Stimulated activated CD8-positive, alpha-beta memory T cell treated with anti-CD3 and anti-CD28 coated beads, Interleukin-7, amount 100 ng/mL, for 4 hours (primary cell): ENCODE results near the gene MYADML2.
"Not testable (repeated sequence)": the region's sequence is repeated elsewhere in the genome, so short reads cannot be mapped to it uniquely, and the experiment has no call there.

Experiments used
- DNase-seq, 2 donors: peaks; one replicate each; pipeline ENCODE4 v3.0.0-alpha.2; 2020; ENCODE audit warnings: low read depth in 2 of 2

Gene MYADML2

DNA sequence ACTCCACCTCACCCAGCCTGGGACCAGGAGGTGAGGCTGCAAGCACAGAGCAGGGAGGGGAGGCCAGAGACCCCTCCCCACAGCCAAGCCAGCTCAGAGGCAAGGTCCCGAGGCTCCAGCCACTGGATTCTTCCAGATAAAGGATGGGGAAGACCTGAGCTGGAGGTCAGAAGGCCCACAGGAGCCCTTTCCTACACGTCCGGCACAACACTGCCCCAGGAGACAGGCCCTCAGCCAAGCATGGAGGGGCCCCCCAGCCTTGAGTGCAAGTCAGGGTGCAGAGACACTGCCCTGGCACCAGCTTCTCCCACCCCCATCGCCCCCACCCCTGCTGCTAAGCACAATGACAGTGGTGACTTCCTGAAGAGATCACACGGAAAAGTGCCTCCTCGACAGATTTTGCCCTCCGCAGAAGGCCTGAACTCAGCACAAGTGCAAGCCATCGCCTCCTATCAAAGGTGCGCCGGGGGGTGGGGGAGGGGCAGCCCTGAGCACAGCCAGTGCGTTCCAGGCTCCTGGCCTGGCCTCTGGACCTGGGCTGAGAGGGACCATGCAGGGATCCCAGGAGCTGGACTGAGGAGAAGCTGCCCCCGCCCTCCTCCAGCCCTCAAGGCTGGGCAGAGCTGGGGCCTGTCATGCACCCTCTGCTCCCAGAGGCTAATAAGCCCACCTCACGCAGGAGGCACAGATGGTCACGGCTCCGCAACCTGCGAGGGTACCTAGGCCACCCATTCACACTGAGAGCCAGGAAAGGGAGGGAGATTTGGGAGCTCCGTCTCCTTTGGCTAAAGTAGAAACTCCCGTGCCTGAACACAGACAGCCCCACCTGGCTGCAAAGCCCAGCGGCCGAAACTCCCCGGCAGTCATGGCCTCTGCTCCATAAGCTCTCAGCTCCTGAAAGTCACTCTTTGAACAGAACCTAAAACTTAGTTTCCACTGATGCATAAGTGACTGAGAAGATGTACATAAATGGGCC is 22.2 kb downstream of the MYADML2 start:
- DNase-seq, result no peak

DNA sequence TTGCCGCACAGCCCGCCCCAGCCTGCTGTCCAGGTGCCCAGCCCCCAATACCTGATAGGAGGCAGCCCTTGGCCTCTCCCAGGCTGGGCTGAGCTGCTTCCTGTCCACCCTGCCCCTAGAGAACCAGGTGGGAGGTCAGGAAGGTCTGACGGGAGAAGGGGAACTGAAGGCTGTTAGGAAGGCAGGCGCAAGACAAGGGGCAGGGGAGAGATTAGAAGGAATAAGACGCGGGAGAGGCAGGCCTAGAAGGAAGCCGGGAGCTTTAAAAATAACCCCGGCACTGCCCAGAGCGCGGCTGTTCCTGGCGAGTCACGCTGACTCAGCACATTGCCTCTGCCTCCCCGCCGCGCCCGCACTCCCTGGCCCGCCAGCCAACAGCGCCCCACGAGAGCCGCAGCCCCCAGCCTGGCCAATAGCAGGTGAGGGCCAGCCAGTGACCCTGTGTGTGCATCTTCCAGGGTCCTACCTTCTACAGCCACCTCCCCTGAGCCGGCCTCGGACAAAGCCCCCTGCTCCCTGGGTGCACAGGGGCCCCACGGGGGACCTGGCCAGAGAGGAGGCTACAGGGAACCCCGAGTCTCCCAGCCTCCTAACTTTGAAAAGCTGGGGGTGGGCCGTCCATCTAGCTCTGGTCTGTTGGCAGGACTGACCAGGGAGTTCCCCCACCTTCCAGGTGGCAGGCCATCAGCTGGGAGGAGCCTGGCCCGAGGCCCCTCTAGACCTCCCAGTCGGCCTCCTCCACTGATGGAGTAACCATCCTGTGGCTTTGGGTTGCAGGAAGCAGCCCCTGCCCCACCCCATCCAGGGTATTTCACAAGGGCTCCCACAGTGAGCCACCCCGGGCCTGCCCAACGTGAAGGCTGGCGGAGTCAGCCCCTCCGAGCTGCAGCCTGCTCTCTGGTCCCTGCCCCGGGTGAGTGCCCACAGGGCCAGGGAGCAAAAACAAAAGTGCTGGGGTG is 23.5 kb downstream of the MYADML2 start:
- no peak for DNase-seq

GRCh38 chr17:81922566-81923301 is 24.3 kb downstream of the MYADML2 start:
- no peak for DNase-seq

DNA sequence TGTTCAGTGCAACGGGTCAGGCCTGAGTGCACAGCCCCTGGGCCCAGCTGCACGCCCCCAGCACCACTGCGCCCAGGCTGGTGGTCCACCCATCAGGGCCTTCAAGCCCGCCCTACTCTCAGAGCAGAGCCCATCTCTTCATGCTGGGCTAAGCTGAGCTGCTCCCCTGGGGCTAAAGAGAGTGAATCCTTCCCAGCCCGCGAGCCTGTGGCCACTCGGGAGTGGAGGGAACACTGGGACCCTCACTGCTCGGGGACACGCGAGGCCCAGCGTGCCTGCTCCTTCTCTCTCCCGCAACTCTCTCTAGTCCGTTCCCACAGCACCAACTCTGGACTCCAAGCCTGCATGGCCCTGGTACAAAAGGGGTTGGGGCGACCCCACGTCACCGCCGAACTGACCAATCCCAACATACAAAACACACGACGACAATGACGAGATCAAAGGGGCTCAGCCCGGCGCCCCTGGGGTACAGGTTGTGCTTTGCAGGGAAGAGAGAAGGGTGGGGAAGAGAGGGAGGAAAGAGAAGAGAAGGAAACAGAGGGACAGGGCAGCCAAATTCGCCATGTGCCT is 25.0 kb downstream of the MYADML2 start:
- no peak for DNase-seq

DNA sequence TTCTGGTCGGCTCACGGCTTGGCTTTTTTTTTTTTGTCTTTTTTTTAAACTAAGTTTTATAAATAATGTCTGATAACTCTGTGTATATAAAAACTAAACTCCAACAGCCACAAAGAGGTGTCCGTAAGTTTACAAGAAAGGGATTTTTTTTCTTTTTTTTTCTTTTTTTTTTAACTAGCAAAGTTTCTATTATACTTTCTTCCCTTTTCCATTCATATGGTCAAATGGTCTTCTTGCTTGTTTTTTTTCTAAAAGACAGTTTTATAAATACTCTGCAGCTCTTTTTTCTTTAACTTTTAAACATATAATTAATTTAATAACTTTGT is 25.5 kb downstream of the MYADML2 start:
- no peak for DNase-seq

GRCh38 chr17:81920612-81921536 is 26.2 kb downstream of the MYADML2 start:
- DNase-seq, result no peak

GRCh38 chr17:81918832-81919545 is 28.0 kb downstream of the MYADML2 start:
- DNase-seq, result no peak

DNA sequence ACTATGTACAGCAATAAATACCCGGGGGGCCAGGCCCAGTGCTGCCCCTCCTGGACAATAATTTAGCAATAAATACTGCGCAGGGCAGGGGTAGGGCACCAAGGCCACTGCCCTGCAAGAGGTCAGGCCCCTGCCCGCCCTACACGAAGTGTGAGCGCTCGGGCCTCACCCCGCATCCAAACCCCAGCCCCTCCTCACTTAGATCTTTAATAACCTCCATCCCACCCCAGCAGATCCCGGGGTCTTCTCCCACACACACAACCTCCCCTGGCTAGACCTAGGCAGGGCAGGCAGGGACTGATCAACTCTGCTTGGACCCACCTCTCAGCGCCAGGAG is 28.7 kb downstream of the MYADML2 start:
- not testable (repeated sequence) for DNase-seq

DNA sequence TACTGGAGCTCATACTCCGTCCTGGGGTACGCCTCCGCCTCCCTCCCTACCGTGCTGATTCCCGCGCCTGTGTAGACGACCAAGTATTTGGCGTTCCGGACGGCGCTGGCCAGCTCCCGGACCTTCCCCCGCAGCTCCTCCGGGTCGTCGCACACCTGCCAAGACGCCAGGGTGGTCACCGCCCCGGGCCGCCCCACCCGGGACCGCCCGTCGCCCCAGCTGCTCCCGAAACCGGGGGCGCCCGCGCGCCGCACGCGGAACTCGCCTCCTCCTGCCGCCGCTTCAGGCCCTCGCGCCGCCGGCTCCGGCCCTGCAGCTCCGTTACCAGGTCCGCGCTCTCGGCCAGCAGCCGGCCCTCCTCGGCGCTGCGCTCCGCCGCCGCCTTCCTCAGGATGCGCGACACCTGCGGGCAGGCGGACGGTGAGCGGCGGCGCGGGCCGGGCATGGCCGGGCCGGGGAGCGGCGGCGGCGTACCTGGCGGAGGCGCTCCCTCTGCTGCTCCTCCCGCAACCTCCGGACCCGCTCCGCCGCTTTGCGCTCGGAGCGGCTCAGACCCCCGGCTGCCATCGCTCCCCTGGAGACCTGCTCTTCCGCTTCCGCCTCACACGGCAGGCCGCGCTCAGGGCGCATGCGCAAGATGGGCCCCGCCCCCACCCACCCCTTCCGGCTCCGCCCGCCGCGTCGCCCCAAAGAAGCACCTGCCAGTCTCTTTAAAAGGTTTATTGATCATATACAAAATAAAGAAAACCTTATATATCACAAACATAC is 29.3 kb downstream of the MYADML2 start, which contains the start of gene SIRT7:
TSS of gene SIRT7 (minus strand) at position 612 of the 768 bp plus-strand sequence. CDS start at position 567, 45 bp downstream.
- DNase-seq, result peak; percentile 51 to 76

DNA sequence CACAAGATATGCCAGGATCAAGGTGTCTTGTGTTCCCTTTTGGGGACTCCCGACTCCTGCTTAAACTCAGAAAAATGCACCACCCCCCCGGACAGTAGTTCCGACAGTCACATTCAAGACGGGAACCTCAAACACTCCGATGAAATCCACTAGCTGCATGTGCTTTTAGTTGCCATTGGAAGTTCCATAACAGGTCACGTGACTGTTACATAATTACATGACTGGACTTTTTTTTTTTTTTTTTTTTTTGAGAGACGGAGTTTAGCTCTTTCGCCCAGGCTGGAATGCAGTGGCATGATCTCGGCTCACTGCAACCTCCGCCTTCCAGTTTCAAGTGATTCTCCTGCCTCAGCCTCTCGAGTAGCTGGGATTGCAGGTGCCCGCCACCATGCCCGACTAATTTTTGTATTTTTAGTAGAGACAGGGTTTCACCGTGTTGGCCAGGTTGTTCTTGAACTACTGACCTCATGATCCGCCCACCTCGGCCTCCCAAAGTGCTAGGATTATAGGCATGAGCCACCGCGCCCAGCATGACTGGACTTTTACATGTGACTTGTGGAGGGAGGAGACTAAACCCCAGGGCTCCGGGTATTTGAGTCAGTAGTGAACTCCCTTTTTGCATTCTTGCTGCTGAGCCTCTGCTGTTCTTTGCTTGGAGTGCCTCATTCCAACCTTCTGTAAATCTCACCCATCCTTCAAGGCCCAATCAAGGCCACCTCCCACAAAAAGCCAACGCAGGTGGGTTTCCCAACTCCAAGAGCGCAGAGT is 30.6 kb downstream of the MYADML2 start:
- no peak for DNase-seq

DNA sequence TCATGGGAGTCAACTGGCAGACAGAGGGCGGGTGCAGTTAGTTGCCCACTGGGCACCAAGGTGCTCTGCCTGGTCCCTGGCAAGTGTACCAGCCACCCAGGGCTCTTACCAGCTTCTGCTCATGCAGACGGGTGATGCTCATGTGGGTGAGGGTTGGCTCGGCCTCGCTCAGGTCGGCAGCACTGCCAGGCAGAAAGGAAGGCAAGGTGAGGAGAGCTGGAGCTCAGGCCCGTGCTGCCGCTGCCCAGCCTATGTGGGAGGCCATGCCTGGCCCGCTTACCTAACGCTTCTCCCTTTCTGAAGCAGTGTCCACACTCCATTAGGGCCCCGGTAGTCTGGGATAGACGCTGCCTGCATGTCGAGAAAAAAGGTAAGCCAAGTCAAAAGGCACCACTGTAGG is 31.7 kb downstream of the MYADML2 start:
- no peak for DNase-seq

DNA sequence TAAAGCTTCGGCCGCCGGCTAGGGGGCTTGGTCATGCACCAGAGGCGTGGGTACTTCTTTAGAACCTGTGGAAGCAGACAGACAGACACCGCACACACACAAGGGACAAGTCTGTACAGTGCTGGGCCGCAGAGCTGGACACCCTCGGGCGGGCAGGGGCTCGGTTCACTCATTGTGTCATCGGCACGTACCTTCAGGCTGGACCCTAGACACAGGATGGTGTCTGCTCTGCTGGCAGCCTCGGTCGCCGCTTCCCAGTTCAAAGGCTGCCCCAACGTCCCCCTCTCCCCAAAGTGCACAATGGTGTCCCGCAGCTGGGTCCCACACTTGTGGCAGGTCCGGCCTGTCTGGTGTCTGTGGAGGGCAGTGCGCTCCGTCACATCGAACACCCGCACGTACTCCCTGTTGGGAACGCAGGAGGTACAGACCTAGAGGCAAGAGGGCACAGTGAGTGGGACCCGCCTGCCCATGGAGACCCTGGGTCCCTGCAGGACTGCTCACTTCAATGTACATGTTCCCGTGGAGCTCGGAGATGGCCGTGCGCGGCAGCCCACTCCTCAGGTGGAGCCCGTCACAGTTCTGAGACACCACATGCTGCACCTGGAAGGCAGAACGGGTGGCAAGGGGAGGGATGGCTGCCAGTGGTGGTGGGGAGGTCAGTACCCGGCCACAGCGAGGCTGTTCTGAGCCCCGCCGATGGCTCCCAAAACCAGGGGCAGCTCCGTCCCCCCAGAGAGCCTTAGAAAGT is 32.8 kb downstream of the MYADML2 start:
- no peak for DNase-seq

DNA sequence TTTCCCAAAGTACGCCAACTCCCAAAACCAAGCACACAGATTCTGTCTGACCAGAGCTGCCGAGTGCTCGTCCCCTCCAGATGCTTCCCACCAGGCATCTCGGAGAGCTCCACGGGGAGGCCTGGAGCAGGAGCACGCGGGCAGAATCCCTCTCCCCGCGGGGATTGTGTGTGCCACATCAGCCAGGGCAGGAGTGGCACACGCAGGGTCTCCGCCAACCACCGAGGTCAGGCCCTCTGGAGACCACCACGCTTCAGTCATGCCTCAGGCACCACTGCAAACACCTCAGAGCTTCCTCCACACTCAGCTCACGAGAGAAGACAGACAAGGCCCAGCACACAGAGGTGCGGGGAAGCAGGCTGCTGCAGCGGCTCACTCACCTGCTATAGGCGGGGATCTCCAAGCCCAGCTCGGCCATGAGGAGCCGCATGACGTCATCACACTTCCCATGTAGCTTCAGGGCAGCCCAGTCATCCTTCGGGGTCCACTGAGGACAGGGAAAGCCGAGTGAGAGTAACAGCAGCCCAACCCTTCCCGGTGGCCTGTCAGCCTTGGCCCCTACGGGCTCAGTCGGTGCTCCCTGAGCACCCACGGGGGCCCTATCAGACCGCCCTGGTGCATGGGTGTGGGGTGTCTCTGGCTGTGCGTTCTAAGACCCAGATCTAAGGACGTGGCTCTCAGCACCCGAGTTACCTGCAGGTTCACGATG is 33.5 kb downstream of the MYADML2 start:
- DNase-seq, result no peak

DNA sequence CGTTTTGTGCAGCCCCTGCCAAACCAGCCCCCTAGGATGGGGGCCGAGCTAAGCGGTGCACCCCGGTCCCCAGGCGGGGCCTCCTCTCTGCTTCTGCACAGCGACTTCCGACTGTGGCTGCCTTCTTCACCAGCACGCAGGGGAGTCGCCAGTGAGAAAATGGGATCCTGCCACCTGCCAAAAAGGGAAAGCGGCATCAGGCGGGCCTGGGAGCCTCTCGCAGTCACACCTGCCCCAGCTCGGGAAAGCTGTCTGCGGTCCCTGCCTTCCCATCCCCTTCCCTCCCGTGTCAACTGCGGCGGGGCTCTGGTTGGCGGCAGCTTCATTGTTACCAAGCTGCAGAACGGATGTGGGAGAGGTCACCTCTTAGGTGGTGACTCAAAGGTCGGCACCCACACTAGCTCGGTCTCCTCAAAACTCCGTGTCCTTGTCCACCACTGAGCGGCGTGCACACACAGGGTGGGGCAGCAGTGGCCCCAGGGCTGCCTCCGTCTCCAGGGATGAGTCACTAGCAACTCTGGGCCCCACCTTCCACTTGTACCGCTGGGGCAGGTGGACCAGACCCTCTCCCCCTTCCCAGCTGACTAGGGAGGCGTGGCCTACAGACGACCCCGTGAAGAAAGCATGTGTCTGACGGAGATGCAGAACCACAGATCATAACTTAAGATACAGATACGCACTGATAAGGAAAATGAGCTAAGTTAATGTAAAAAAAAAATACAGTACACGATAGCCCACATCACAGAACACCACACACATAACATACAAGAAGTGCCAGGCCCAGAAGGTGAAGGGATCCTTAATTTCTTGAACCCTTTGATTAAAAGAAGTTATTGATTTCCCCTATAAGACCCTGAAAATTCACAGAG is 34.4 kb downstream of the MYADML2 start:
- DNase-seq, result no peak

GRCh38 chr17:81911969-81912368 is 35.1 kb downstream of the MYADML2 start:
- DNase-seq, result no peak
